Mucosa of descending colon (tissue), 3 donors: ENCODE measurements around the gene KIF16B. TPM values are rescaled to one million over a fixed set of nuclear protein-coding genes. Genes with fewer than 3 reads are reported as not detected.

Experiments used
- ATAC-seq: fragments of 200-7000 bp; cut with Tn5 transposase; one replicate; pipeline ENCODE4 v1.9.1; 2020; ENCODE audit warnings: mild to moderate bottlenecking, moderate library complexity
- DNase-seq, 3 donors: peaks; one replicate each; pipeline ENCODE4 v3.0.0-alpha.2; 2020
- H3K36me3 ChIP-seq: fragments of 200-600 bp; one replicate; pipeline ENCODE4 v1.8.0; 2021; ENCODE audit warnings: low read depth, mild to moderate bottlenecking
- H3K4me1 ChIP-seq: fragments of 200-600 bp; one replicate; pipeline ENCODE4 v1.8.0; 2021; ENCODE audit warnings: low read depth, mild to moderate bottlenecking
- H3K4me3 ChIP-seq: fragments of 200-600 bp; one replicate; pipeline ENCODE4 v1.8.0; 2021; ENCODE audit warnings: mild to moderate bottlenecking
- H3K9me3 ChIP-seq: fragments of 200-600 bp; one replicate; pipeline ENCODE4 v1.8.0; 2021; ENCODE audit warnings: mild to moderate bottlenecking
- CTCF ChIP-seq: fragments of 200-600 bp; IDR thresholded peaks from one replicate; pipeline ENCODE4 v1.8.0; 2022; ENCODE audit warnings: antibody characterized with exemption, mild to moderate bottlenecking
- intact Hi-C, 2 donors: fragments of 100-400 bp; cut with DNase I in 1 of 2; cut with micrococcal nuclease in 1 of 2; formaldehyde crosslinking; loops; one replicate each; pipeline versions ENCODE4 v1.11.0 to v1.11.1; 2022; cut with DNase I, micrococcal nuclease
- total RNA-seq, 3 donors: library from RNA; stranded (reverse); fragmentation: NEBNext Ultra II Directional in 2 of 3; extraction: Animal tissue kit (Norgen Biotek cat#: 25700) in 2 of 3; gene quantifications; one replicate each; pipeline versions ENCODE4 v1.2.1 to v1.2.4, GENCODE V29; 2021 to 2023
- donor health status: DM: no; HTN: no; CAD: no; lungs with moderate emphysema.
- donor health status: DM: no; HTN: no; CAD: no.
- donor health status: DM: no; HTN: yes; CAD: no.

Gene KIF16B
- total RNA-seq, 3 donors from 2014 or later = 48.5 to 81.7 (median 65.1) TPM

- Histone ChIP-seq H3K4me3 (no peak overlapping the region), H3K36me3 (no peaks in the 10 kb centered on the region), H3K4me1 (no peaks in the 10 kb centered on the region), H3K9me3 (no peaks in the 10 kb centered on the region)
- TF ChIP-seq CTCF = no peak
- no peak for DNase-seq
- no peak for ATAC-seq
- intact Hi-C loops = no loop called here
These were observed 222.8 kb downstream of the KIF16B start for GRCh38 chr20:16350465-16350864.

GRCh38 chr20:16349523-16350260, 223.6 kb downstream of the KIF16B start:
- Histone ChIP-seq H3K4me3 (no peak overlapping the region), H3K36me3 (no peaks in the 10 kb centered on the region), H3K9me3 (no peaks in the 10 kb centered on the region), H3K4me1 (no peaks in the 10 kb centered on the region)
- intact Hi-C loops = no loop called here
- no peak for DNase-seq
- ATAC-seq = no peak
- no peak for TF ChIP-seq CTCF

GRCh38 chr20:16346956-16347355, 226.3 kb downstream of the KIF16B start:
- no peak overlapping the region for H3K4me3 ChIP-seq

GRCh38 chr20:16337707-16338106, 235.5 kb downstream of the KIF16B start:
- H3K9me3 ChIP-seq = peaks cover 2% of the 10 kb centered on the region
- H3K4me1 ChIP-seq = no peaks in the 10 kb centered on the region
- no peaks in the 10 kb centered on the region for H3K36me3 ChIP-seq
- DNase-seq (no peak), ATAC-seq (no peak)
- intact Hi-C loops = no loop called here
- TF ChIP-seq CTCF = no peak
- H3K4me3 ChIP-seq = no peak overlapping the region

More at GRCh38 chr20:16346956-16347355, 226.3 kb downstream of the KIF16B start:
- no peak for ATAC-seq
- Histone ChIP-seq H3K9me3 (no peaks in the 10 kb centered on the region), H3K4me1 (no peaks in the 10 kb centered on the region), H3K36me3 (no peaks in the 10 kb centered on the region)
- intact Hi-C loops = no loop called here
- DNase-seq = no peak
- TF ChIP-seq CTCF = no peak

GRCh38 chr20:16327606-16328005, 245.6 kb downstream of the KIF16B start:
- ATAC-seq = no peak
- intact Hi-C loops = no loop called here
- Histone ChIP-seq H3K4me1 (no peaks in the 10 kb centered on the region), H3K36me3 (no peaks in the 10 kb centered on the region), H3K4me3 (no peak overlapping the region), H3K9me3 (peaks cover 12% of the 10 kb centered on the region)
- no peak for TF ChIP-seq CTCF
- no peak for DNase-seq

- Histone ChIP-seq H3K36me3 (no peaks in the 10 kb centered on the region), H3K9me3 (peaks cover 5% of the 10 kb centered on the region), H3K4me1 (no peaks in the 10 kb centered on the region), H3K4me3 (no peak overlapping the region)
- DNase-seq = no peak
- no peak for ATAC-seq
- no peak for TF ChIP-seq CTCF
- intact Hi-C loops = no loop called here
These were observed 252.0 kb downstream of the KIF16B start for GRCh38 chr20:16321291-16321690.
